ENCODE measurements around the gene CD58. TPM values are rescaled to one million over a fixed set of nuclear protein-coding genes. Genes with fewer than 3 reads are reported as not detected.
"Not testable (repeated sequence)": the region's sequence is repeated elsewhere in the genome, so short reads cannot be mapped to it uniquely, and the experiment has no call there.

CD58 gene
- 10 to 100 TPM; 25.3 to 40.9 (median 28.9) TPM for total RNA-seq

- intact Hi-C loops (cut with DNase I; ENCODE audit: low total_unique reads) = loop anchor here (5.0 kb wide), 1 partner anchor 152 kb away; no protein-coding TSS in a partner anchor
- H3K4me3 ChIP-seq (ENCODE audit: low read depth, poor library complexity, severe bottlenecking) = peak within 1 kb of the TSS; percentile 85
- WGBS, 2 donors = 0 to 1% methylated on average over 29 to 37 of the region's 90 CpGs
- TF ChIP-seq CTCF (IDR thresholded peaks at IDR 0.05) (no peak), POLR2A (IDR thresholded peaks at IDR 0.05) (peak in 1 of 2 donors; percentile 9)
- peak; percentile 83 to 97 for DNase-seq (ENCODE audit: low spot score in 2 of 2)
These were observed at the start of gene CD58 for GRCh38 chr1:116570358-116571214. Gene CD58, minus strand, starts transcription at chr1:116571026. Its CDS starts 54 bp downstream, at chr1:116570972.

GRCh38 chr1:116620392-116620791, 49.6 kb upstream of the CD58 start:
- DNase-seq (ENCODE audit: low spot score in 2 of 2); H3K4me3 ChIP-seq (ENCODE audit: low read depth, poor library complexity, severe bottlenecking); intact Hi-C loops (cut with DNase I; ENCODE audit: low total_unique reads): not testable (repeated sequence)
- WGBS, 2 donors = 90 to 100% methylated on average over 1 to 3 of the region's 3 CpGs

- H3K4me3 ChIP-seq (ENCODE audit: low read depth, poor library complexity, severe bottlenecking); DNase-seq (ENCODE audit: low spot score in 2 of 2); intact Hi-C loops (cut with DNase I; ENCODE audit: low total_unique reads): not testable (repeated sequence)
- 27 to 29% methylated on average over 4 of the region's 4 CpGs for WGBS, 2 donors
These were observed 48.3 kb upstream of the CD58 start for GRCh38 chr1:116619106-116619505.

GRCh38 chr1:116617808-116618207, 47.0 kb upstream of the CD58 start:
- intact Hi-C loops (cut with DNase I; ENCODE audit: low total_unique reads); DNase-seq (ENCODE audit: low spot score in 2 of 2); H3K4me3 ChIP-seq (ENCODE audit: low read depth, poor library complexity, severe bottlenecking): not testable (repeated sequence)
- WGBS, 2 donors = 78 to 81% methylated on average over 5 of the region's 5 CpGs

GRCh38 chr1:116613825-116614224, 43.0 kb upstream of the CD58 start:
- DNase-seq (ENCODE audit: low spot score in 2 of 2); intact Hi-C loops (cut with DNase I; ENCODE audit: low total_unique reads); H3K4me3 ChIP-seq (ENCODE audit: low read depth, poor library complexity, severe bottlenecking): not testable (repeated sequence)
- WGBS, 2 donors = 96 to 97% methylated on average over 13 of the region's 13 CpGs

- WGBS, 2 donors = 83 to 88% methylated on average over 6 of the region's 6 CpGs
- DNase-seq (ENCODE audit: low spot score in 2 of 2); H3K4me3 ChIP-seq (ENCODE audit: low read depth, poor library complexity, severe bottlenecking); intact Hi-C loops (cut with DNase I; ENCODE audit: low total_unique reads): not testable (repeated sequence)
These were observed 39.1 kb upstream of the CD58 start for GRCh38 chr1:116609801-116610371.

GRCh38 chr1:116608841-116609240, 38.0 kb upstream of the CD58 start:
- intact Hi-C loops (cut with DNase I; ENCODE audit: low total_unique reads); H3K4me3 ChIP-seq (ENCODE audit: low read depth, poor library complexity, severe bottlenecking); DNase-seq (ENCODE audit: low spot score in 2 of 2): not testable (repeated sequence)
- WGBS, 2 donors = 84 to 91% methylated on average over 2 of the region's 2 CpGs

GRCh38 chr1:116608151-116608550, 37.3 kb upstream of the CD58 start:
- 81 to 92% methylated on average over 12 of the region's 12 CpGs for WGBS, 2 donors
- DNase-seq (ENCODE audit: low spot score in 2 of 2); H3K4me3 ChIP-seq (ENCODE audit: low read depth, poor library complexity, severe bottlenecking); intact Hi-C loops (cut with DNase I; ENCODE audit: low total_unique reads): not testable (repeated sequence)

- intact Hi-C loops (cut with DNase I; ENCODE audit: low total_unique reads); H3K4me3 ChIP-seq (ENCODE audit: low read depth, poor library complexity, severe bottlenecking); DNase-seq (ENCODE audit: low spot score in 2 of 2): not testable (repeated sequence)
- WGBS, 2 donors = 78 to 100% methylated on average over 1 of the region's 1 CpG
These were observed 36.6 kb upstream of the CD58 start for GRCh38 chr1:116607463-116607862.

- H3K4me3 ChIP-seq (ENCODE audit: low read depth, poor library complexity, severe bottlenecking); DNase-seq (ENCODE audit: low spot score in 2 of 2); intact Hi-C loops (cut with DNase I; ENCODE audit: low total_unique reads): not testable (repeated sequence)
- WGBS, 2 donors = 63 to 82% methylated on average over 8 of the region's 8 CpGs
These were observed 35.2 kb upstream of the CD58 start for GRCh38 chr1:116606067-116606466.
